Psoas muscle (tissue), 8 donors: ENCODE data around the gene DGKZ. TPM values are rescaled to one million over a fixed set of nuclear protein-coding genes. Genes with fewer than 3 reads are reported as not detected.

Source experiments
- ATAC-seq, 4 donors: fragments of 200-7000 bp; cut with Tn5 transposase; one replicate each; pipeline ENCODE4 v1.9.1; 2020; ENCODE audit warnings: moderate library complexity in 3 of 4, mild to moderate bottlenecking in 2 of 4
- DNase-seq, 2 donors: peaks; one replicate each; pipeline ENCODE4 v3.0.0-alpha.2; 2020
- H3K27ac ChIP-seq: fragments of 200-600 bp; one replicate; pipeline ENCODE4 v1.8.0; 2022
- H3K27me3 ChIP-seq, 3 donors: fragments of 200-600 bp in 1 of 3; one replicate each; pipeline versions ENCODE4 v1.6.1 to v1.8.0; 2013 to 2022; ENCODE audit warnings: low read length in 2 of 3, mild to moderate bottlenecking in 2 of 3, moderate library complexity in 1 of 3; ENCODE audit not compliant: insufficient read depth in 3 of 3
- H3K36me3 ChIP-seq, 2 donors: fragments of 200-600 bp in 1 of 2; one replicate each; pipeline versions ENCODE4 v1.6.1 to v1.8.0; 2013 to 2022; ENCODE audit warnings: low read depth in 1 of 2, mild to moderate bottlenecking in 1 of 2, moderate library complexity in 1 of 2; ENCODE audit not compliant: insufficient read depth in 1 of 2
- H3K4me1 ChIP-seq: fragments of 200-600 bp; one replicate; pipeline ENCODE4 v1.8.0; 2022
- H3K4me3 ChIP-seq: fragments of 200-600 bp; one replicate; pipeline ENCODE4 v1.8.0; 2022; ENCODE audit warnings: mild to moderate bottlenecking
- H3K9me3 ChIP-seq: fragments of 200-600 bp; one replicate; pipeline ENCODE4 v1.8.0; 2022
- WGBS, 3 donors: extraction: QIAGEN DNeasy Blood & Tissue Kit; methylation state at CpG; one replicate each; pipeline versions ENCODE4 v1.1.6 to v1.1.7; 2013; 5-methylcytosine and 5-hydroxymethylcytosine counted together
- intact Hi-C, 2 donors: fragments of 100-400 bp; cut with DNase I; formaldehyde crosslinking; loops; one replicate each; pipeline versions ENCODE4 v1.11.0 to v1.14.2; 2022
- polyA plus RNA-seq, 3 donors: library from polyadenylated mRNA; stranded (reverse); fragments of 200-250 nt; gene quantifications; one replicate each; pipeline ENCODE4 v1.2.3, GENCODE V29; 2013
- total RNA-seq, 4 donors: library from RNA; stranded (reverse); fragmentation: NEBNext Ultra II Directional in 2 of 4; extraction: Animal tissue kit (Norgen Biotek cat#: 25700) in 2 of 4; gene quantifications; one replicate each; pipeline versions ENCODE4 v1.2.1 to v1.2.4, GENCODE V29; 2021 to 2023
- TF ChIP-seq, protein P1 (sequence below): fragments of 200-600 bp; IDR thresholded peaks from one replicate; pipeline ENCODE4 v1.8.0; 2022; ENCODE audit warnings: antibody characterized with exemption
- donor health status: healthy with polysubstance abuse.
- donor health status: DM: no; HTN: no; CAD: no; lungs with moderate emphysema.
- donor health status: Bipolar disorder and iron deficiency.
- donor health status: healthy.
- donor health status: DM: yes; HTN: yes; CAD: no.
- donor health status: DM: no; HTN: no; CAD: no.
- donor health status: DM: no; HTN: no; CAD: no.
- donor health status: DM: yes; HTN: yes; CAD: no.

Gene DGKZ
- total and polyA plus RNA-seq, 7 donors: 57.7 to 138 (median 90.2) TPM

DNA sequence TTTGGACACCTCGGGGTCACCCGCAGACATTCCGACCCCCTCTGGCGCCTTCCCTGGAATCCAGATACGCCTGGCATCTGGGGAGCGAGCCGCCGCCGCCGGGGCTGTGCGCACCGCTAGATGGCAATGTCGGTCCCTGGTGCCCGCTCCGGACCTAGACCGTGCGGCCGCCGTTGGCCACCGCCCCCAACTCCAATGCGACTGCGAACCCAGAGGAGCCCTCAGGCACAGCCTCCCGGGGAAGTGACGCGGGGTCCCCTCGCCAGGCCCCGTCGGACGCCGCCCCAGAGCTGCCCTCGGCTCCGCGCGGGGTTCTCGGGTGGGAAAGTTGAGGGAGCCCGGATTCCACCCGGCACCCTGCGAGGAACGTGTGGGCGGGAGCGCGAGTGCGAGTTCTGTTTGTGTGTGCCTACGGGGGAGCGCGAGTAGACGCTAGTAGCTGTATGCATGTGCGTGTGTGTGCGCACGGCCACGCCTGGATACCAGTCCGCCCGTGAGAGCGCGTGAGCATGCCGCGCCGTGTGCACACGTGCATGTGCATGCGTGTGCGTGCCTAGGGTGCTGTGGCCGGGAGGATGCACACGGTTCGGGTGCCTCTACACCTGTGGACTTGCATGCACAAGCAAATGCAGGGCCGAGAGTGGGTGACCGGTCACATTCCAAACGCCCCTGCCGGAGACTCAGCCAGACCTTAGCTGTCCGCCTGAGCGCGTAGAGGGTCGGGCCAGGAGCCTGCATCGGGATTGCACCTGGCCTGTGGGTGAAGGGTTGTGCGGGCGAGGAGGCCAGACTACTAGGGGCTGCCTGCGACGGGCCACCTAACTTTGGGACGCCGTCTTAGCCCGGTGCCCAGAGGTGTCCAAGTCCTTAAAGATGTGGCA is 42.4 kb downstream of the DGKZ start:
- peak overlapping the region; percentile 60 for H3K4me3 ChIP-seq
- WGBS, 3 donors: 1 to 2% (median 2%) methylated on average over 78 to 80 of the region's 80 CpGs
- H3K27ac ChIP-seq: no peak overlapping the region
- DNase-seq (peak; percentile 66 to 84), ATAC-seq (peak; percentile 71 to 78 (median 72))
- TF ChIP-seq, protein P1, sequence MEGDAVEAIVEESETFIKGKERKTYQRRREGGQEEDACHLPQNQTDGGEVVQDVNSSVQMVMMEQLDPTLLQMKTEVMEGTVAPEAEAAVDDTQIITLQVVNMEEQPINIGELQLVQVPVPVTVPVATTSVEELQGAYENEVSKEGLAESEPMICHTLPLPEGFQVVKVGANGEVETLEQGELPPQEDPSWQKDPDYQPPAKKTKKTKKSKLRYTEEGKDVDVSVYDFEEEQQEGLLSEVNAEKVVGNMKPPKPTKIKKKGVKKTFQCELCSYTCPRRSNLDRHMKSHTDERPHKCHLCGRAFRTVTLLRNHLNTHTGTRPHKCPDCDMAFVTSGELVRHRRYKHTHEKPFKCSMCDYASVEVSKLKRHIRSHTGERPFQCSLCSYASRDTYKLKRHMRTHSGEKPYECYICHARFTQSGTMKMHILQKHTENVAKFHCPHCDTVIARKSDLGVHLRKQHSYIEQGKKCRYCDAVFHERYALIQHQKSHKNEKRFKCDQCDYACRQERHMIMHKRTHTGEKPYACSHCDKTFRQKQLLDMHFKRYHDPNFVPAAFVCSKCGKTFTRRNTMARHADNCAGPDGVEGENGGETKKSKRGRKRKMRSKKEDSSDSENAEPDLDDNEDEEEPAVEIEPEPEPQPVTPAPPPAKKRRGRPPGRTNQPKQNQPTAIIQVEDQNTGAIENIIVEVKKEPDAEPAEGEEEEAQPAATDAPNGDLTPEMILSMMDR: peak; percentile 82
- H3K27me3 ChIP-seq: peaks cover 0 to 55% (median 14%) of the 10 kb centered on the region in 3 donors
- H3K9me3 ChIP-seq: no peaks in the 10 kb centered on the region
- intact Hi-C loops: loop anchor here (2.0 to 10.0 kb wide), 3 partner anchors 147 to 228 kb away; partner anchors contain the start of genes ATG13 (in 2 of the 2) and HARBI1 (in 2 of the 2)
- H3K4me1 ChIP-seq: peaks cover 21% of the 10 kb centered on the region
- H3K36me3 ChIP-seq: no peaks in the 10 kb centered on the region

DNA sequence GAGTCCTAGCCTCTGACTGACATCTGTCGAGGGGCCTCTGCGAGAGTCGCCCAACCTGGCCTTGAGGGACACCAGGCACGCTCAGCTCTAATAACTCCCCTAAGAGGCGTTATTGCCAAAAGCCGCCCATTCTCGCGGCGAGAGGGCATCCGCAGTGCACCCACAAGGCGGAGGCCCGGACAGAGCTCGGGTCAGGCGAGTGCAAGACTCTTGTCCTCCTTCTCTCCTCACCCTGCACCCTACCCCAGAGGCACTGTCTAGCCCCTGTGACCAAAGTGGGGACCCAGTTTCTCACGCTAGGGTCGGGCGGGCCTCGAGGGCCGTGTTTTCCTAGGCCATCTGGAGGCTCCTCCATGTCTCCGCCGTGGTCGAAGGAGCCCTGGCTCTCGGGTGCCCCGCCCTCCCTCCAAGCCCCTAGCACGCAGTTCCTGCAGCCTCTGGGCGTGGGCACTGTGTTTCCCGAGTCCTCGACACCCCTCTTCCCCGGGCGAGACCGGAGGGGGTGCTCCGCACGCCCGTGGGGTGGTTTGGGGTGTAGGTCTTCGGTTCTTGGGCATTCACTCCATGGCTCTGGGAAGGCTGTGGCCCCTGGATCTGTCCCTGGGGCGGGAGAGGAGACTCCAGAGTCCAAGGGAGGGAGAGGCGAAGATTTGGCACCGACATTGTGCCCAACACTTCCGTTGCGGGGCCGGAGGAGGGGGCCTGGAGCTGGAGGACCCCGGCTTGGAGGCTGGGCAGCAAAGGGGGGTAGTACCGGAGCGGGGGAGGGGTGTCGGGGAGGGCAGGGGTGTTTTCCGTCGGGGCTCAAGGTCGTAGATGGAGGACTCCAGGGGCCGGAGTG is 43.3 kb downstream of the DGKZ start:
- no peaks in the 10 kb centered on the region for H3K36me3 ChIP-seq
- no peak for DNase-seq
- H3K27ac ChIP-seq: no peak overlapping the region
- WGBS, 3 donors: 6 to 7% (median 7%) methylated on average over 42 to 49 of the region's 49 CpGs
- no peaks in the 10 kb centered on the region for H3K9me3 ChIP-seq
- H3K27me3 ChIP-seq: peaks cover 0 to 55% (median 14%) of the 10 kb centered on the region in 3 donors
- H3K4me3 ChIP-seq: no peak overlapping the region
- intact Hi-C loops: loop anchor here (5.0 to 10.0 kb wide), 2 partner anchors 224 to 227 kb away; partner anchors contain the start of genes ATG13 (in 2 of the 2) and HARBI1 (in 2 of the 2)
- no peak for ATAC-seq
- TF ChIP-seq, protein P1: no peak
- peaks cover 21% of the 10 kb centered on the region for H3K4me1 ChIP-seq

DNA sequence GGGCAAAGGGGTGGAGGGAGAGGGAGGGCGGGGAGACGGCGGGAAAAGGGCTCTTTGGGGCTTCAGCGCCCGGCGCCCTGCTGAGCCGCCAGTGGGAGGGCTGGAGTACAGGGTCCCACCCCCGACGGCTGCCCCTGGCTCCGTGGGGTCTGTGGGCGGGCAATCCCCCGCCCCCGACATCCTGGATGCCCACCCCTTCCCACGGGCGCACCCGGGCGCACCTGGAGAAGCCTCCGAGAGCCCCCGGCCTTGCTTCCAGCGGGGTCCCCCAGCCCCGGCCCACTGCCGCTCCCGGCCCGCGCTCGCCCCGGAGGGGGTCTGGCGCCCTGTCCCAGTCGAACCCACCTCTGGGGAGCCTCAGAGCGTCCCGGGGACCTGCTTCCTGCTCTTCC is 43.9 kb downstream of the DGKZ start:
- Histone ChIP-seq H3K27ac (no peak overlapping the region), H3K9me3 (no peaks in the 10 kb centered on the region), H3K27me3 (peaks cover 0 to 55% (median 14%) of the 10 kb centered on the region in 3 donors), H3K4me3 (peak overlapping the region; percentile 56), H3K4me1 (peaks cover 21% of the 10 kb centered on the region), H3K36me3 (peaks cover 0 to 6% of the 10 kb centered on the region in 2 donors)
- no peak for DNase-seq
- intact Hi-C loops: loop anchor here (5.0 to 10.0 kb wide), 2 partner anchors 224 to 226 kb away; partner anchors contain the start of genes ATG13 (in 2 of the 2) and HARBI1 (in 2 of the 2)
- WGBS, 3 donors: 1 to 3% (median 2%) methylated on average over 8 to 31 of the region's 31 CpGs
- TF ChIP-seq, protein P1: no peak
- ATAC-seq: no peak

DNA sequence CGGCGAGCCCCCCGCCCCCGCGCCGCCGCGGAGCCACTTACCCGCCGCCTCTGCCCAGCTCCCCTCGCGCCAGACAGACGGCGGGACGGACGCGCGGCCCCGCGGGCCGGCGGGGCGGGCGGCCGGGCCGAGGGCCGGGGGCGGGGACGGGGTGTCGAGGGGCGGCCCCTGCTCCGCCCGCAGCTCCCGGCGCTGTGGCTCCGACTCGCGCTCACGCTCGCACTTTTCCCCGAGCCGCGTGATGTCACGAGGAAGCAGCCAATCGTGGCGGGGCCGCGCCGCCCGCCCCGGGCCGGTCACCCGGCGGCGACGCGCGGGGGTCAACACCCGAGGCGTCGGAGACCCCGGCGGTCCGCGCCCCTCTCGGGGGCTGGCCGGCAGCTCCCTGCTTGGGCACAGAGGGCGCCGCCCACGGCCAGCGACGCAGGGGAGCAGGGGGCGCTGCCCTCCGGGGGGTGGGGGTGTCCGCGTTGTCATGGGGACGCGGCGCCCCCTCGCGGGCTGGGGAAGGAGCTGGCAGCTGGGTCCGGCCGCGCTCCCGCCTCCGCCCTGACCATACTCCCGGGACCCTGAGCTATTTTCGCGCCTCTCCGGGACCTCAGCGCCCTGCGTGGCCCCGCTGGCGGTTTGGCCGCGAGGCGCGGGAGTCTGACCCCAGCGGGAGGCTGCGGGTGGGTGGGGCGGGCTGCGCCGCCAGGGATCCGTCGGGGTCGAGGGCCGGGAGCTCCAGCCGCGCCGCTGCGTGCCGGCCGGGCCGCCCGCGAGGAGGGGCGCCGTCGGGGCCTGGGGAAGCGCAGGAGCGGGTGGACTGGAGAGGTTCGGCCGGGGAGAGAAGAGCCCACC is 44.5 kb downstream of the DGKZ start, which contains the start of gene CHRM4:
Gene CHRM4 (minus strand): TSS at position 199 of the 843 bp plus-strand sequence. CDS start 5,219 bp downstream, outside the sequence.
- peaks cover 0 to 12% of the 10 kb centered on the region in 2 donors for H3K36me3 ChIP-seq
- TF ChIP-seq, protein P1: no peak
- ATAC-seq: no peak
- WGBS, 3 donors: 1% methylated on average over 43 to 123 of the region's 123 CpGs
- peaks cover 21% of the 10 kb centered on the region for H3K4me1 ChIP-seq
- peaks cover 0 to 50% (median 14%) of the 10 kb centered on the region in 3 donors for H3K27me3 ChIP-seq
- intact Hi-C loops: loop anchor here (5.0 to 10.0 kb wide), 2 partner anchors 223 to 226 kb away; partner anchors contain the start of genes ATG13 (in 2 of the 2) and HARBI1 (in 2 of the 2)
- no peak within 1 kb of the TSS for H3K27ac ChIP-seq
- no peak for DNase-seq
- H3K9me3 ChIP-seq: no peaks in the 10 kb centered on the region
- peak within 1 kb of the TSS; percentile 56 for H3K4me3 ChIP-seq
